AG10803 (cell line): ENCODE results near the gene FAM120B.
A peak's percentile ranks its signal among the peaks of the same experiment; 100 is the strongest.
"Not testable (repeated sequence)": the region's sequence is repeated elsewhere in the genome, so short reads cannot be mapped to it uniquely, and the experiment has no call there.

ENCODE experiments used
- DNase-seq: peaks from one replicate; pipeline ENCODE4 v3.0.0; 2010; ENCODE audit warnings: low read depth
- H3K4me3 ChIP-seq: 2 replicates; pipeline ENCODE4 v1.5.1; 2011; ENCODE audit warnings: mild to moderate bottlenecking, low read length, control low read depth
- TF ChIP-seq, protein P1 (sequence below): conservative IDR thresholded peaks from 2 replicates; pipeline ENCODE4 v1.5.1; 2011; ENCODE audit warnings: mild to moderate bottlenecking, low read length, control low read depth, inconsistent platforms

FAM120B gene

DNA sequence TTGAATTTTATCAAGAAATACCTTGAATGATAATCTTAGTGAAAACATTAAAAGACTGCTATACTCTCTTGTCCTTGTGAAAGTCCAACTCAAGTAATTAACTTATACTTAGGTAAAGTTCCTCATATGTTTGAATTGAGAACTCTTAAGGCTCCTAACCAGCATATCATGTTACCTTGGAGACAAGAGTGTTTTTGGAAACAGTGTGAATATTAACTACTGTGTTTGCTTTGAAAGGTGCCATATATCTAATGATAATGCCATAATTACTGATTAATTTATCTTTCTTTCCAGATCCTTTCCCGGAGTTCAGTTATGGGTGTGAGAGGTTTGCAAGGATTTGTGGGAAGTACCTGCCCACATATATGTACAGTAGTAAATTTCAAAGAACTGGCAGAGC, 10.5 kb downstream of the FAM120B start:
- no peak for DNase-seq
- H3K4me3 ChIP-seq: no peak overlapping the region
- TF ChIP-seq, protein P1, sequence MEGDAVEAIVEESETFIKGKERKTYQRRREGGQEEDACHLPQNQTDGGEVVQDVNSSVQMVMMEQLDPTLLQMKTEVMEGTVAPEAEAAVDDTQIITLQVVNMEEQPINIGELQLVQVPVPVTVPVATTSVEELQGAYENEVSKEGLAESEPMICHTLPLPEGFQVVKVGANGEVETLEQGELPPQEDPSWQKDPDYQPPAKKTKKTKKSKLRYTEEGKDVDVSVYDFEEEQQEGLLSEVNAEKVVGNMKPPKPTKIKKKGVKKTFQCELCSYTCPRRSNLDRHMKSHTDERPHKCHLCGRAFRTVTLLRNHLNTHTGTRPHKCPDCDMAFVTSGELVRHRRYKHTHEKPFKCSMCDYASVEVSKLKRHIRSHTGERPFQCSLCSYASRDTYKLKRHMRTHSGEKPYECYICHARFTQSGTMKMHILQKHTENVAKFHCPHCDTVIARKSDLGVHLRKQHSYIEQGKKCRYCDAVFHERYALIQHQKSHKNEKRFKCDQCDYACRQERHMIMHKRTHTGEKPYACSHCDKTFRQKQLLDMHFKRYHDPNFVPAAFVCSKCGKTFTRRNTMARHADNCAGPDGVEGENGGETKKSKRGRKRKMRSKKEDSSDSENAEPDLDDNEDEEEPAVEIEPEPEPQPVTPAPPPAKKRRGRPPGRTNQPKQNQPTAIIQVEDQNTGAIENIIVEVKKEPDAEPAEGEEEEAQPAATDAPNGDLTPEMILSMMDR: no peak

- no peak for DNase-seq
- TF ChIP-seq, protein P1: no peak
- no peak overlapping the region for H3K4me3 ChIP-seq
These were observed 11.2 kb downstream of the FAM120B start for GRCh38 chr6:170317718-170318117.

GRCh38 chr6:170329321-170329720, 22.8 kb downstream of the FAM120B start:
- TF ChIP-seq, protein P1: no peak
- no peak for DNase-seq
- no peak overlapping the region for H3K4me3 ChIP-seq

- not testable (repeated sequence) for DNase-seq, H3K4me3 ChIP-seq
These were observed 28.6 kb downstream of the FAM120B start for GRCh38 chr6:170335199-170335598.

DNA sequence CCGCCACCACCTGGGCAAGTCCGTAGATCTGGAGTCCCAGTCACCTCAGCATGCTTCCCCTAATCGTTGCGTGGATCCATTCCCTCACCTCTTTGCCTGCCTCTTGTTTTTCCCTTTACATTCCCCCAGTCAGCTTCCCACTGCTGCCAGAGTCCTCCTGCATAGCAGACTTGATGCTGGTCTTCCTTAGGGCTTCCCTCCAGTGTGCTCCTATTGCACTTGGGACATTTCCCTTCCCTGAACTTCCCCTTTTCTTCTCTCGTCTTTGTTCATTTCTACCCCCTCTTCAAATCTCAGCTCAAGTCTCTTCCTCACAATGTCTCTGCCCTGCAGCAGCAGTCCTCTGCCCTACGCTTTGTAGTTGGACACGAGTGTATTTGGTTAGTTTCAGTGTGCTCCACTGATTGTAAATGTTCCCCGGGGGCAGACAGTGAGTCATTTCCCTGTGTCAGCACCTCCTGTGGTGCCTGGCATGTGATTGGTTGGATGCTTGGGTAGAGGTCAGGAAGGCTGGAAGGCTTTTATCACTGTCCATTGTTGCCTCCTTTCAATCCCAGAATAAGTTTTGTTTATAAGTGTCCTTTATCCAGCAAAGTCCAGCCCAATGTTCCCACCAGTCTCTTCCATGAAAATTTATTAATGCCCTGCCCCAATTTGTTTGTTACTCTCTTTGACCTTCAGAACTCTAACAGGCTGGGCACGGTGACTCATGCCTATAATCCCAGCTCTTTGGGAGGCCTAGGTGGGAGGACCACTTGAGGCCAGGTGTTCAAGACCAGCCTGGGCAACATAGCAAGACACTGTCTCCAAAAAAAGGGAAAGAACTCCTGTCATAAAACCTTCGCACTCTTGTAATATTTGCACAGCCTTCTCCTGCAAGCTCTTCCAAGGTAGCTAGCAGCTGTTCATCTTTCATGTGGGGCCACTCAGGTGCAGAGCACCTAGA, 38.3 kb downstream of the FAM120B start:
- H3K4me3 ChIP-seq: no peak overlapping the region
- peak; percentile 35 for DNase-seq
- TF ChIP-seq, protein P1: no peak

DNA sequence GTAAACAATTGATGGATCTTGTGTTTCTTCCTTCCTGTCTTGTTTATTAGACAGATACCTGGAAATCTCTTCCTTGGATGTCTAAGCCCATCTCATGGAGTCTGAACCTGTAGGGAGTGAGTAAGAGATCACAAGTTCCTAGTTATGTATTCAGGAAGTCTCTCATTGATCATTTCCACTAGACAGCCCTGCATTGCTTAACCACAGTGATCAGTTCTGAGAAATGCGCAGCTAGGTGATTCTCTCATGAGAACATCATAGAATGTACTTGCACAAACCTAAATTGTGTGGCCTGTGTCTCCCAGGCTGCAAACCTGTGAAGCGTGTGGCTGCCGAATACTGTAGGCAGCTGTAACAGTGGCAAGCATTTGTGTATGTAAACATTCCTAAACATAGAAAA, 39.1 kb downstream of the FAM120B start:
- TF ChIP-seq, protein P1: no peak
- no peak for DNase-seq
- H3K4me3 ChIP-seq: no peak overlapping the region

- DNase-seq: no peak
- TF ChIP-seq, protein P1: no peak
- no peak overlapping the region for H3K4me3 ChIP-seq
These were observed 40.1 kb downstream of the FAM120B start for GRCh38 chr6:170346649-170347048.
